ENCODE results near the gene ELMO1.

DNA sequence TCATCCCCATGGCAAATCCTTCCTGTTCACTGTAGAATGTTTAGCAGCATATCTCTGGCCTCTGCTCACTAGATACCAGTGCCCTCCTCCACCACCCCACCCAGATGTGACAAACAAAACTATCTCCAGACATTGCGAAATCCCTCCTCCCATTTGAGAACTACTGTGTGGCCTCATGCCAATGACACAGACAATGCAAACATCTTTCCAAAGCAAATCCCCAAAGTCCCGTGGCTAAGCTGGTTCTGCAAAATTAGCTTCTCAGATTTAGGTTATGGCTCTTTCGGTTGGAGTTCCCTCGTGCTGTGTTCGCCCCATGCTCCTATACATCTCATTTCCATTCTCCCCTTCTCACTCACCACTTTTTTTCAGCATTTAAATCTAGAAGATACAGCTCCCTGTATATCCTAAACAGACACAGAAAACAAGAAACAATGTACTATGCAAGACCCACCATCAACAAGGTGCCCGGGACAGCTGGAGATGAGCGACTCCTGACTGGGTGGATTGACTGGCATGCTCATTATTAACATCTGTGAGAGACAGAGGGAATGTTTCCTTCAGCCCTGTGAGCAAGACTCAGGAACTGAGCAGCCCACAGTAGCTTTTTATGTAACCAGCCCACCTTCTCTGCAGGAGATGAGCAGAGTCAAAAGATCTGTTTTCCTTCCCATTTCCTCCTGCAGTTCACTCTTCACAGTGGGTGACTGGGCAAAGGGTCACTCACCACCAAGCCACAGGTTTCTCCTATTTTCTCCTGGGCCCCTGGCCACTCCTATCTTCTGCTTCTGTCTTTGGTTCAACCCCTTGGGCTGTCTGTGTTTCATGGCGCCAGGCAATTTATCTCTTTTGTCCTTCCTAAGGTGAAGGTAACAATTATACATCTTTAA is 498.7 kb downstream of the ELMO1 start:
- TF ChIP-seq, protein P1, sequence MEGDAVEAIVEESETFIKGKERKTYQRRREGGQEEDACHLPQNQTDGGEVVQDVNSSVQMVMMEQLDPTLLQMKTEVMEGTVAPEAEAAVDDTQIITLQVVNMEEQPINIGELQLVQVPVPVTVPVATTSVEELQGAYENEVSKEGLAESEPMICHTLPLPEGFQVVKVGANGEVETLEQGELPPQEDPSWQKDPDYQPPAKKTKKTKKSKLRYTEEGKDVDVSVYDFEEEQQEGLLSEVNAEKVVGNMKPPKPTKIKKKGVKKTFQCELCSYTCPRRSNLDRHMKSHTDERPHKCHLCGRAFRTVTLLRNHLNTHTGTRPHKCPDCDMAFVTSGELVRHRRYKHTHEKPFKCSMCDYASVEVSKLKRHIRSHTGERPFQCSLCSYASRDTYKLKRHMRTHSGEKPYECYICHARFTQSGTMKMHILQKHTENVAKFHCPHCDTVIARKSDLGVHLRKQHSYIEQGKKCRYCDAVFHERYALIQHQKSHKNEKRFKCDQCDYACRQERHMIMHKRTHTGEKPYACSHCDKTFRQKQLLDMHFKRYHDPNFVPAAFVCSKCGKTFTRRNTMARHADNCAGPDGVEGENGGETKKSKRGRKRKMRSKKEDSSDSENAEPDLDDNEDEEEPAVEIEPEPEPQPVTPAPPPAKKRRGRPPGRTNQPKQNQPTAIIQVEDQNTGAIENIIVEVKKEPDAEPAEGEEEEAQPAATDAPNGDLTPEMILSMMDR (conservative IDR thresholded peaks at IDR 0.05; ENCODE audit: low read depth, low read length): no peak
- no peak for TF ChIP-seq EZH2 (IDR thresholded peaks at IDR 0.05; ENCODE audit: low read length, unreplicated experiment)
